HG02678 (cell line): ENCODE measurements around the gene AKT3.

Source experiments
- ATAC-seq: cut with Tn5 transposase; IDR thresholded peaks from one replicate; pipeline ENCODE4 v1.9.1; 2021; ENCODE audit warnings: mild to moderate bottlenecking, moderate library complexity; ENCODE audit not compliant: unreplicated experiment

Gene AKT3

GRCh38 chr1:243562473-243562872 lies 287.6 kb downstream of the AKT3 start:
- no peak for ATAC-seq

DNA sequence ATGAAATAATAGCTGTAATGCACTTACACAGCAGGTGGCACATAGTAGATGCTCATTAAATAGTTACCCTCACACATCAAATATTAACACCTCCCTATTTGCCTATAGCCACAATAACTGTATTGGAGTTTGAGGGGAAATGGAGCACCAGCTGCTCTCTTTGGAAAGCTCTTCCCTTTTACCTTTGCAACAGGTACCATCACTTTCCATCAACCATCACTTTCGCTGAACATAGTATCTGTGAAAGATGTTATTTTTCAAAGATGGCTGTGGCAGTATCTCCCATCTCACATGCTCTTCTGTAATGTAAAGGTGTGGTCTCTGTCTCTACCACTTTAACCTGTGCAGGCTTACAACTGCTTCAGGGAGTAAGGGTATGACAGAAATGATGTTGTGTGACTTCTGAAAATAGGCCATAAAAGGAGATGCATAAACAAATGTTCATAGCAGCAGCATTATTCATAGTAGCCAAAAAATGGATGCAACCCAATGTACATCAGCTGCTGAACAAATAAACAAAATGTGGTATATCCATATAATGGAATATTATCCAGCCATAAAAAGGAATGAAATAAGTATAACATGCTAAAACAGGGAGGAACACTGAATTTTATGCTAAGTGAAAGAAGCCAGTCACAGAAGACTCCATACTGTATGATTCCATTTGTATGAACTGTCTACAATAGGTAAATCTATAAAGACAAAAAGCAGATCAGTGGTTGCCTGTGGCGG lies 288.3 kb downstream of the AKT3 start:
- ATAC-seq: no peak

DNA sequence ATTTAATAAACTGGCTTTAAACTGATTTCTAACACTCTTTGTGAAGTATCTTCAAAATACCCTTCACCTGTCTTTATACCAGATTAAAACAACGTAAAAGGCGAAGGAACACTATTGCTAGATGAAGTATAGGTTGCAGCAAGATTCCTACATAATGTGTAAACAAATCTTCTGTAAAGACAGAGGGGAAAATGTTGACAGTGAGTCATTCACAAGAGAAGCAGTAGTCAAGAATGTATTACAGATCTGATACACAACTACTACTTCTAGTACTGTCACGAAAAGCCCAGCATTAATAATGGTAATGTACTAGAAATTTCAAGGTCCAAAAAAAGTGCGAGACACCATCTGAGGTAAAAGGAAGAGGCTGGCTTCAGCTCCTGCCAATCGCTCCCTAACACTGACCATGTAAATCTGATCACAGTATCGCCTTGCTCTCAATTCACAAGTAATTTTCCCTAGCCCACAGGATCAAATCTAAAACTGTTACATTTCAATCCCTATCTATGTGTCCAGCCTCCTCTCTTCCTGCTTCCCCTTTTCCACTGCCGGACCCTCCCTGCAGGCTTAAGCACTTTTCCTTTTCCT lies 290.4 kb downstream of the AKT3 start:
- ATAC-seq: no peak

DNA sequence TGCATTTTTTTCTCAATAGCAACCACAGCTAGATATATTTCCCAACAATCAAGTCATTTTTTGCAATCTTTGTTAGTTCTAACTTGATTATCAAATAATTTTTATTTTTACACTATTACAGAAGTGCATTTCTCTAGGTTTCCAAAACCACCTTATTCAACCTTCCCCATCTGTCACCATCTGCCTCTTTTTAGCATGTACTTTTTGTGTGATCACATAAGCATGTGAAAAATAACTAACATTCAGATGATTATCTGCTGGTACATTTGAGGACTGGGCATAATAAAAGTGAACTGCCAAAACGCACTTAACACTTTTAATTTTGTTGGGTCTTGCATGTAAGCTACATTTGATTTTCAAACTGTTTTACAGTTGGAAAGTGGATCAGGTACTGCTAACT lies 291.5 kb downstream of the AKT3 start:
- ATAC-seq: no peak

DNA sequence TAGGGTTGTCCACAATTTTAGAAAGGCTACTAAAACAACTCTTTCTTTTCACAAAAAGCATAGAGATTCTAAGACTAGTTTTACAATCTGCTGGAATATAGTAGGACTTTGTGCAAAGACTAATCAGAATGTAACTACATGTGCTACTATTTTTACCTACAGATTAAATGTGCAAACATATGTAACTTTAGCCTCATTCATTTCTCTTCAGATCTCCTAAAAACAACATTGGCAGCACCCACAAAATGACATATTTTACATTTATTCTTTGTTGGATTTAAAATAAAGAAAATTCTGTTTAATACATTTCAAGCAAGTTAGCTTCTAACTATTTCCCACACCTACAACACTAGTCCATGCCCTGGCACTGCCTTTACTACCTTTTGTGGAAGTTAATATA lies 292.2 kb downstream of the AKT3 start:
- ATAC-seq: no peak

GRCh38 chr1:243554686-243555085 lies 295.4 kb downstream of the AKT3 start:
- ATAC-seq: no peak

- no peak for ATAC-seq
Observed at GRCh38 chr1:243553090-243553489, 297.0 kb downstream of the AKT3 start.

GRCh38 chr1:243550276-243550675 lies 299.8 kb downstream of the AKT3 start:
- ATAC-seq: no peak

GRCh38 chr1:243549791-243550190 lies 300.3 kb downstream of the AKT3 start:
- no peak for ATAC-seq

DNA sequence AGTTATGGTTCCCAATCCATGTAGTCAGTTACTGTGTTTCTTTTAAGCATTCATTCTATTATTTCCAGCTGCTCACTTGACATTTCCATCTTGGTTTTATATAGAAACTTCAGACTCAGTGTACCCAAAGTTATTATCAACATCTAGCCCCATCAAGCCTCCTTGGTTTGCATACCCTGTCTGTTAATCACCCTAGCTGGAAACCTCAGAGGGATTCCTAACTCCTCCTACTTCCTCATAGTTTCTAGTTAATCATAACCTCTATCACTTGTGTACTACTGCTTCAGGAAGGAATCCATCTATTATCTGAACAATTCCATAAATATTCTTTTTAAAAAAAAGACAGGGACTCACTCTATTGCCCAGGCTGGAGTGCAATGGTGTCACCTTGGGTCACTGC lies 300.9 kb downstream of the AKT3 start:
- ATAC-seq: no peak

GRCh38 chr1:243548516-243548915 lies 301.5 kb downstream of the AKT3 start:
- ATAC-seq: no peak

- ATAC-seq: no peak
Observed at GRCh38 chr1:243547891-243548290, 302.2 kb downstream of the AKT3 start.

GRCh38 chr1:243546457-243546856 lies 303.6 kb downstream of the AKT3 start:
- ATAC-seq: no peak

GRCh38 chr1:243543501-243543900 lies 306.5 kb downstream of the AKT3 start:
- ATAC-seq: no peak

- ATAC-seq: no peak
Observed at GRCh38 chr1:243542739-243543415, 307.2 kb downstream of the AKT3 start.

DNA sequence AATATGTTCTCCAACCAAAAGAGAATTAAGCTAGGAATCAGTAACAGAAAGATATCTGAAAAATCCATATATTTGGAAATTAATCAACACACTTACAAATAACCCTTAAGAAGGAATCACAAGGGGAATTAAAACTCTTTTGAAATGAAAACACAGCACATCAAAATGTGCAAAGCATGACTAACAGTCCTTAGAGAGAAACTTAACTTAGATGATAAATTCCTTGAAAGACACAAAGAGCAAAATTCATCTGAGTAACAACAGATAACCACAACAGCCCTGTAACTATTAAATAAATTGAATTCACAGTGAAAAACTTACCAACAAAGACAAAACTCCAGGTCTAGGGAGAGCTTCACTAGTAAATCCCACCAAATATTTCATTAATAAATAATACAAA lies 310.4 kb downstream of the AKT3 start:
- no peak for ATAC-seq

DNA sequence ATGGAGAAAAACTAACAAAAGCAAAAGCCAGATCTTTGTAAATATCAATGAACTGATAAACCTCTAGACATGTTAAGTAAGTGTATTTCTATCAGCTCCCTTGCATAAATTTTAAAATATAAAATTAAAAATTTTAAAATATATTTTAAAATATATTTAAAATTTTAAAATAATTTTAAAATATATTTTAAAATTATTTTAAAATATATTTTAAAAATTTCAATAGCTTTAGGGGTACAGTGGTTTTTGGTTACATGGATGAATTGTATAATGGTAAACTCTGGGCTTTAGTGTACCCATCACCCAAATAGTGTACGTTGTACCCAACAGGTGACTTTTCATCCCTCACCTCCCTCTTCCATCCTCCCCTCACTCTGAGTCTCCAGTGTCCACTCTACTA lies 315.0 kb downstream of the AKT3 start:
- ATAC-seq: no peak

GRCh38 chr1:243529512-243529911 lies 320.5 kb downstream of the AKT3 start:
- ATAC-seq: no peak

DNA sequence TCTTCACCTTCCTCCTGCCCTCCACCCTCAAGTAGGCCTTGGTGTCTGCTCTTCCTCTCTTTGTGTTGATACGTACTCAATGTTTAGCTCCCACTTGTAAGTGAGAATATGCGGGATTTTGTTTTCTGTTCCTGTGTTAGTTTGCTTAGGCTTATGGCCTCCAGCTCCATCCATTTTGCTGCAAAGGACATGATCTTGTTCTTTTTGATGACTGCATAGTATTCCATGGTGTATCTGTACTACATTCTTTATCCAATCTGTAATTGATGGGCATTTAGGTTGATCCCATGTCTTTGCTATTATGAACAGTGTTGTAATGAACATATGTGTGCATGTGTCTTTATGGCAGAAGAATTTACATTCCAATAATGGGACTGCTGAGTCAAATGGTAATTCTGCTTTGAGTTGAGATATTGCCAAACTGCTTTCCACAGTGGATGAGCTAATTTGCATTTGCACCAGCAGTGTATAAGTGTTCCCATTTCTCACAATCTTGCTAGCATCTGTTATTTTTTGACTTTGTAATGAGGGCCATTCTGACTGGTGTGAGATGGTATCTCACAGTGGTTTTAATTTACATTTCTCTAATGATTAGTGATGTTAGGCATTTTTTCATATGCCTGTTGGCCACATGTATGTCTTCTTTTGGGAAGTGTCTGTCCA lies 321.5 kb downstream of the AKT3 start:
- ATAC-seq: no peak

DNA sequence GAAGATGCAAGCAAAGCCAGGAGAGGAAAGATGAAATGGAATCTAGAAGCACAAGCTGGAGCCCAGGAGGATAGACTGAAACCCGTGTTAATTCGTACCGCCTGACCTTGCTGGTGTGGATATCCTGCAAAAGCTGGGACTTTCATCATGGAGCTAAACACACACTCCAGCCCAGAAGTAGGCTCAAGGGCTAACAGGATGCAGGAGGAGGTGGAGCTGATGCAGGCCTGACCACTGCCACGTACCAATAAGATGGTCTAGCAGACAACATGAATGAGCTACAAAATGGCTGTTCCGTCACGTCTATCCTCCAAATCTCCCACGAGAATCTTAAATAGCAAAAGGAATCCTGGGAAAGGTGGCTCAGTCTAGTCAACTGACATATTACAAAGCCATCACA lies 323.9 kb downstream of the AKT3 start:
- ATAC-seq: no peak

DNA sequence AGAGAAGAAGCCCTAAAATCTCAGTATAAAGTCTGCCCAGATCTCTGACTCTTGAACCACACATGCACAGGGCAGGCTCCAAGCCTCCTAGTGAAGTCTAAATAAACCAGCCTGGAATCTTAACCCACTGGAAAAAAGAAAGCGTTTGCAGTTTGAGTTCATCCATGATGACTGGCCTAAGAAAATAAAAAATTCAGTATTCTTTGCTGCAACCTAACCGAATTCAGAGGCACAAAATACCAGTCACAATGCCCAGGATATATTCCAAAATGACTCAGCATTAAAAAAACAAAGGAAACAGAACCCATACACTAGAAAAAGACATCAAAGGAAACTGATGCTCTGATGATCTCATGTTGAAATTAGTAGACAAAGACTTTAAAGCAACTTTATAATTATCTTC lies 325.0 kb downstream of the AKT3 start:
- no peak for ATAC-seq

DNA sequence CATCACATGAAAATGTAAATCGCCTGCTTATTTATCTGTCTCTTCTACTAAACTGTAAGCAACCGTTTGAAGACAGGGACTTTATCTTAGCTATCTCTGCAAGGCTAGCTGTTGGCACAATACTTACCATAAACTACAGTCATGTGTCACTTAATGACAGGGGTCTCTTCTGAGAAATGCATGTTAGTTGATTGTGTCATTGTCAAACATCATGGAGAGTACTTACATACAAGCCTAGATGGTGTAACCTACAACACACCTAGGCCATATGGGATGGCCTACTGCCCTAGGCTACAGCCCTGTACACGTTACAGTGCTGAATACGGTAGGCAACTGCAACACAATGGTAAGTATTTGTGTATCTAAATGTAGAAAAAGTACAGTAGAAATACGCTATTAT lies 326.3 kb downstream of the AKT3 start:
- ATAC-seq: no peak
